ENCODE measurements around the gene MOB2. TPM values are rescaled to one million over a fixed set of nuclear protein-coding genes. Genes with fewer than 3 reads are reported as not detected.

MOB2 gene
- total and polyA plus RNA-seq, 11 donors, result 27.4 to 61.1 (median 44.7) TPM

DNA sequence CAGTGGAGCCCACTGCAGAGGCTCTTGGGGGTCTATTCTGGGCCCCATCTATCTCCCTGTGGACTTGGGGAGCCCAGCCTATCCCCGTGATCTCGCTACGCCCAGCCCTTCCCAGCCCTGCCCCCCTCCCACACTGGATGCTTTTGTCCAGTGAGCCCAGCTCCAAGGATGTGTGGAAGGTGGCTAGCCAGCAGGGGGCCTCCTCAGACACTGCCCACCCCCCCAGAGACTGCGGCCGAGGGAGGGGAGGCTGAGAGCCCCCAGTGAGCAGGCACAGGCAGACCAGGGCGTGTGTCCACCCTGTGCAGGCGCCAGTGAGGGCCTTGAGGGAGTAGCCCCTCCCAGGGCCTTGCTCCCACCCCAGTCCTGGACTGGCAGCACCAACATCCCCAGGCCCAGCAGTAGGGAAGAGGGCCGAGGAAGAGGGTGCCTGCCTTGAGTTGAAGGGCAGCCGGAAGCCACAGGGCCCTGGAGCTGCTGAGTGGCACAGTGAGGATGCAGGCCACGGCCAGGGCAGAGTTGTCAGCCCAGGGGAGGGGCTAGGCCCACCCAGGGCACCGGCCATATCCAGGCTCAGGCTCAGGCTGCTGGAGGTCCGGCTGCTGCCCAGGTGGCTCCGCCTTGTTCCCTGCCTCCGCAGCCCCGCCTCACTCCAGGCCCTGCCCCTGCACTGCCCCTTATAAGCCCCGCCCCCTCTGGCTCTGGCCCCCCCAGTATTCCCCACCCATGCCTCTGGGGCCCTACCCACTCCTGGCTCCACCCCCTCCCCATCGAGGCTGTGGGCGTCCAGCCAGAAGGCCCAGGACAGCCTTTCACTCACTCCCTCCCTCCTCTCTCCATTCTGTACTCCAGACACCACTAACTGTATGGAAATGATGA, 28.0 kb downstream of the MOB2 start:
- Histone ChIP-seq H3K36me3 (no peaks in the 10 kb centered on the region), H3K27ac (peak overlapping the region in 3 of 12 donors; percentile 5 to 93 (median 50)), H3K27me3 (no peaks in the 10 kb centered on the region), H3K4me3 (peak overlapping the region in 1 of 12 donors; percentile 14), H3K4me1 (peaks cover 0 to 18% (median 3%) of the 10 kb centered on the region in 12 donors), H3K9me3 (no peaks in the 10 kb centered on the region)
- ATAC-seq (peak; percentile 26 to 49 (median 40)), DNase-seq (peak in 4 of 5 donors; percentile 45 to 63 (median 53))
- TF ChIP-seq, protein P1, sequence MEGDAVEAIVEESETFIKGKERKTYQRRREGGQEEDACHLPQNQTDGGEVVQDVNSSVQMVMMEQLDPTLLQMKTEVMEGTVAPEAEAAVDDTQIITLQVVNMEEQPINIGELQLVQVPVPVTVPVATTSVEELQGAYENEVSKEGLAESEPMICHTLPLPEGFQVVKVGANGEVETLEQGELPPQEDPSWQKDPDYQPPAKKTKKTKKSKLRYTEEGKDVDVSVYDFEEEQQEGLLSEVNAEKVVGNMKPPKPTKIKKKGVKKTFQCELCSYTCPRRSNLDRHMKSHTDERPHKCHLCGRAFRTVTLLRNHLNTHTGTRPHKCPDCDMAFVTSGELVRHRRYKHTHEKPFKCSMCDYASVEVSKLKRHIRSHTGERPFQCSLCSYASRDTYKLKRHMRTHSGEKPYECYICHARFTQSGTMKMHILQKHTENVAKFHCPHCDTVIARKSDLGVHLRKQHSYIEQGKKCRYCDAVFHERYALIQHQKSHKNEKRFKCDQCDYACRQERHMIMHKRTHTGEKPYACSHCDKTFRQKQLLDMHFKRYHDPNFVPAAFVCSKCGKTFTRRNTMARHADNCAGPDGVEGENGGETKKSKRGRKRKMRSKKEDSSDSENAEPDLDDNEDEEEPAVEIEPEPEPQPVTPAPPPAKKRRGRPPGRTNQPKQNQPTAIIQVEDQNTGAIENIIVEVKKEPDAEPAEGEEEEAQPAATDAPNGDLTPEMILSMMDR (IDR thresholded peaks at IDR 0.05), result peak in 8 of 12 donors; percentile 5 to 43 (median 20)
- TF ChIP-seq POLR2A (IDR thresholded peaks at IDR 0.05), result no peak
- WGBS, 4 donors, result 36 to 51% (median 43%) methylated on average over 15 to 18 of the region's 18 CpGs
- intact Hi-C loops (cut with DNase I), result loop anchor here in 5 of 10 donors (5.0 to 10.0 kb wide), 4 partner anchors 56 to 254 kb away; partner anchors contain the start of gene DUSP8 (in 2 of the 5)

DNA sequence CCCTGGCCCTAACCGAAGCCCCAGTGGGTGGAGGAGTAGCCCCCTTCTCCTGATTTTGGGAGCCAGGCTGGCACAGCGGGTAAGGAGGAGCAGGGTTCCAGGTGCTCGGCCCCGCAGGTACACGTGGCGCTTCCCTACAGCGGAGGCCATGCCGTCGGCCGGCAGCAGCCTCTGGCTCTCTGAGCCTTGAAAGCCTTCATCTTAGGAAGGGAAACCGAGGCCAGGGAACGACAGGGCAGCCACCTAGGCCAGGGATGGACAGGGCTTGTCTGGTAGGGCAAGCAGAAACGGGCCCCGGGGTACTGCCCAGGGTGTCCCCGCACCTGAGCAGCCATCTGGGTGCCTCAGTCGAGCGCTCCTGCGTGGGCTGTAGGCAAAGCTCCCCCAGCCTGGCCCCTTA, 28.7 kb downstream of the MOB2 start:
- DNase-seq (no peak), ATAC-seq (no peak)
- intact Hi-C loops (cut with DNase I), result loop anchor here in 5 of 10 donors (5.0 to 10.0 kb wide), 4 partner anchors 57 to 253 kb away; partner anchors contain the start of gene DUSP8 (in 2 of the 5)
- Histone ChIP-seq H3K36me3 (no peaks in the 10 kb centered on the region), H3K4me3 (no peak overlapping the region), H3K4me1 (peaks cover 0 to 25% (median 7%) of the 10 kb centered on the region in 12 donors), H3K9me3 (no peaks in the 10 kb centered on the region), H3K27me3 (no peaks in the 10 kb centered on the region), H3K27ac (peak overlapping the region in 1 of 12 donors; percentile 93)
- 89 to 100% (median 91%) methylated on average over 1 to 18 of the region's 18 CpGs for WGBS, 4 donors
- no peak for TF ChIP-seq POLR2A (IDR thresholded peaks at IDR 0.05)
- TF ChIP-seq, protein P1 (IDR thresholded peaks at IDR 0.05), result no peak

DNA sequence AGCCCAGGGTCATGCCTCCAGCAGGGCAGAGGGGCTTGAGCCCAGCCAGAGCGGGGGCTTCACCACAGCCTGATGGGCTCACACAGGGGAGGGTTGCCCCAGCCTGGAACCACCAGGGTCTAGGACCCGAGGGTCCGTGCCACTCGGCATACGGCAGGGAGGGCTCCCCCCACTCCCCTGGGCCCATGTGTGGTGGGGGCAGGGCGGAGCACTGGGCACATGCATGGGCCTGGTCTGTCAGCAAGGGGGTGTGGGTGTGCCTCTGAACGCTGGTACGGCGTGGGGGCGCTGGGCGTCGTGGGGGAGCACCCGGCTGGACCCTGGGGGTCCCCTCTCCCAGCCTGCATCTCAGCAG, 29.3 kb downstream of the MOB2 start:
- peaks cover 0 to 29% (median 8%) of the 10 kb centered on the region in 12 donors for H3K4me1 ChIP-seq
- WGBS, 4 donors, result 63 to 81% (median 79%) methylated on average over 5 to 13 of the region's 13 CpGs
- H3K9me3 ChIP-seq, result no peaks in the 10 kb centered on the region
- H3K27ac ChIP-seq, result no peak overlapping the region
- no peak for ATAC-seq
- H3K36me3 ChIP-seq, result no peaks in the 10 kb centered on the region
- DNase-seq, result no peak
- TF ChIP-seq, protein P1 (IDR thresholded peaks at IDR 0.05), result no peak
- TF ChIP-seq POLR2A (IDR thresholded peaks at IDR 0.05), result no peak
- H3K4me3 ChIP-seq, result no peak overlapping the region
- intact Hi-C loops (cut with DNase I), result loop anchor here in 5 of 10 donors (5.0 to 10.0 kb wide), 4 partner anchors 57 to 253 kb away; partner anchors contain the start of gene DUSP8 (in 2 of the 5)
- H3K27me3 ChIP-seq, result no peaks in the 10 kb centered on the region
